A549 (cell line): ENCODE measurements around the gene FADS3. TPM values are rescaled to one million over a fixed set of nuclear protein-coding genes. Genes with fewer than 3 reads are reported as not detected.
A peak's percentile ranks its signal among the peaks of the same experiment; 100 is the strongest.

ENCODE experiments used
- ATAC-seq, 2 experiments: fragments of 200-7000 bp in 1 of 2; fragments of >200 bp in 1 of 2; cut with Nextera tagmentation in 1 of 2; cut with Tn5 transposase in 1 of 2; 3 replicates each; pipeline versions ENCODE4 v1.8.0 to v1.9.1; 2018 to 2020; ENCODE audit warnings: mild to moderate bottlenecking in 1 of 2, moderate library complexity in 1 of 2
- CTCF ChIA-PET: fragments of 300-600 bp; sonication (Branson Sonifier 250); formaldehyde crosslinking; extraction: SDS; loops from one replicate; lab custom pipeline; 2021; ENCODE audit warnings: antibody characterized with exemption, inconsistent platforms; lab: Yijun Ruan, JAX
- POLR2A ChIA-PET: fragments of 350-600 bp; formaldehyde crosslinking; extraction: SDS; loops from one replicate; lab custom pipeline; 2021; ENCODE audit warnings: antibody characterized with exemption, inconsistent platforms; lab: Yijun Ruan, JAX
- DNase-seq, 2 experiments: peaks; one replicate each; pipeline versions ENCODE4 v3.0.0 to v3.0.0-alpha.2; 2011 to 2016; ENCODE audit warnings: low read depth in 1 of 2, low spot score in 1 of 2
- FAIRE-seq: peaks from 2 replicates; lab custom pipeline; 2011; peaks lifted over from hg19 to GRCh38; lab: Jason Lieb, UNC
- H3K27ac ChIP-seq, 2 experiments: fragments of >200 bp; sonication (Bioruptor Twin); formaldehyde crosslinking; 3 replicates each; pipeline ENCODE4 v1.5.1; 2016 to 2017
- H3K4me1 ChIP-seq: fragments of >200 bp; sonication (Bioruptor Twin); formaldehyde crosslinking; 3 replicates; pipeline ENCODE4 v1.6.1; 2016
- H3K4me2 ChIP-seq: fragments of >200 bp; sonication (Bioruptor Twin); formaldehyde crosslinking; 3 replicates; pipeline ENCODE4 v1.6.1; 2016
- H3K4me3 ChIP-seq: fragments of >200 bp; sonication (Bioruptor Twin); formaldehyde crosslinking; 3 replicates; pipeline ENCODE4 v1.5.1; 2016
- H3K9me3 ChIP-seq: fragments of >200 bp; sonication (Bioruptor Twin); formaldehyde crosslinking; 3 replicates; pipeline ENCODE4 v1.6.1; 2016
- BHLHE40 ChIP-seq: IDR thresholded peaks from 2 replicates; pipeline ENCODE4 v1.6.1; 2012; ENCODE audit warnings: low read depth, low read length, inconsistent platforms
- CBX2 ChIP-seq: fragments of 200-600 bp; sonication (generic); IDR thresholded peaks from 2 replicates; pipeline ENCODE4 v1.6.1; 2016; ENCODE audit warnings: low read depth, mild to moderate bottlenecking, borderline replicate concordance
- EHF ChIP-seq: fragments of 250-450 bp; sonication (Bioruptor Pico); IDR thresholded peaks from 2 replicates; pipeline ENCODE4 v1.5.0; 2020; ENCODE audit warnings: mild to moderate bottlenecking
- EP300 ChIP-seq, 2 experiments: fragments of >200 bp; sonication (Bioruptor Twin); formaldehyde crosslinking; IDR thresholded peaks; 2 replicates in 1 of 2; 3 replicates in 1 of 2; pipeline ENCODE4 v1.6.1; 2016 to 2017
- ESRRA ChIP-seq: fragments of 150-350 bp; IDR thresholded peaks from 2 replicates; pipeline ENCODE4 v1.6.1; 2014; ENCODE audit warnings: mild to moderate bottlenecking, low read length, borderline replicate concordance
- FOSL2 ChIP-seq, 2 experiments: fragments of 450-650 bp in 1 of 2; fragments of >200 bp in 1 of 2; sonication (Bioruptor Twin) in 1 of 2; formaldehyde crosslinking; IDR thresholded peaks; 2 replicates each; pipeline versions ENCODE4 v1.5.0 to v1.6.1; 2016 to 2020; ENCODE audit warnings: mild to moderate bottlenecking in 1 of 2, moderate library complexity in 1 of 2
- HEYL ChIP-seq: fragments of 250-450 bp; sonication (Bioruptor Pico); IDR thresholded peaks from 2 replicates; pipeline ENCODE4 v1.8.0; 2021; ENCODE audit warnings: mild to moderate bottlenecking, moderate library complexity
- HMGXB4 ChIP-seq: fragments of 250-450 bp; sonication (Bioruptor Pico); IDR thresholded peaks from 2 replicates; pipeline ENCODE4 v1.5.0; 2021; ENCODE audit warnings: mild to moderate bottlenecking, moderate library complexity, borderline replicate concordance
- HOXA7 ChIP-seq: fragments of 250-450 bp; sonication (Bioruptor Pico); IDR thresholded peaks from 2 replicates; pipeline ENCODE4 v1.5.0; 2020; ENCODE audit warnings: mild to moderate bottlenecking, moderate library complexity
- JUNB ChIP-seq: fragments of >200 bp; sonication (Bioruptor Twin); formaldehyde crosslinking; IDR thresholded peaks from 2 replicates; pipeline ENCODE4 v1.6.1; 2016
- KDM5A ChIP-seq: fragments of 200-600 bp; sonication (generic); IDR thresholded peaks from 2 replicates; pipeline ENCODE4 v1.6.1; 2016; ENCODE audit warnings: antibody characterized with exemption, mild to moderate bottlenecking
- MAFK ChIP-seq: fragments of 450-650 bp; IDR thresholded peaks from 2 replicates; pipeline ENCODE4 v1.6.1; 2014; ENCODE audit not compliant: partially characterized antibody
- MAZ ChIP-seq: fragments of 150-350 bp; IDR thresholded peaks from 2 replicates; pipeline ENCODE4 v1.6.1; 2014; ENCODE audit warnings: antibody characterized with exemption, low read depth, low read length, borderline replicate concordance
- POLR2A ChIP-seq: IDR thresholded peaks from 2 replicates; pipeline ENCODE4 v1.6.1; 2012; ENCODE audit warnings: mild to moderate bottlenecking, low read length
- RFX5 ChIP-seq: fragments of 450-650 bp; IDR thresholded peaks from 2 replicates; pipeline ENCODE4 v1.7.1; 2014; ENCODE audit warnings: antibody characterized with exemption, mild to moderate bottlenecking, moderate library complexity
- SMC3 ChIP-seq: fragments of >200 bp; sonication (Bioruptor Twin); formaldehyde crosslinking; IDR thresholded peaks from 3 replicates; pipeline ENCODE4 v1.6.1; 2018; ENCODE audit warnings: inconsistent platforms
- TFCP2L1 ChIP-seq: fragments of 250-450 bp; sonication (Bioruptor Pico); IDR thresholded peaks from 2 replicates; pipeline ENCODE4 v1.5.0; 2021; ENCODE audit warnings: mild to moderate bottlenecking
- ZC3H11A ChIP-seq: fragments of 450-650 bp; IDR thresholded peaks from 2 replicates; pipeline ENCODE4 v1.6.1; 2014; ENCODE audit warnings: antibody characterized with exemption, mild to moderate bottlenecking
- ZSCAN20 ChIP-seq: fragments of 250-450 bp; sonication (Bioruptor Pico); IDR thresholded peaks from 2 replicates; pipeline ENCODE4 v1.8.0; 2022; ENCODE audit warnings: mild to moderate bottlenecking, moderate library complexity
- WGBS: methylation state at CpG from one replicate; pipeline ENCODE4 v1.1.6; 2017; ENCODE audit errors: missing lambda C conversion rate; 5-methylcytosine and 5-hydroxymethylcytosine counted together
- polyA plus RNA-seq, 4 experiments: library from polyadenylated mRNA; depleted of rRNA in 3 of 4; stranded (reverse); fragments of >200 nt; fragmentation: RNase III in 1 of 4; extraction: RNeasy Plus Mini Kit Qiagen cat#74134 plus additional on column Dnase treatment in 1 of 4; gene quantifications; 2 replicates in 3 of 4; 3 replicates in 1 of 4; pipeline ENCODE4 v1.2.3, GENCODE V29; 2011 to 2017
- small RNA-seq, 6 experiments: library from RNA; depleted of rRNA; stranded (forward); fragments of <200 nt; gene quantifications; one replicate each; pipeline ENCODE3, GENCODE V24; 2012
- TF ChIP-seq, protein P1 (sequence below): fragments of 200-600 bp; sonication (generic); IDR thresholded peaks from 2 replicates; pipeline ENCODE4 v1.6.1; 2016; ENCODE audit warnings: antibody characterized with exemption, mild to moderate bottlenecking, moderate library complexity
- TF ChIP-seq, protein P2 (sequence below): IDR thresholded peaks from 2 replicates; pipeline ENCODE4 v1.6.1; 2012; ENCODE audit warnings: low read depth, borderline replicate concordance

FADS3 gene
- polyA plus RNA-seq, 2 of the 4 experiments (the other 2 are of a cell fraction), result 17.5 to 36.3 TPM

DNA sequence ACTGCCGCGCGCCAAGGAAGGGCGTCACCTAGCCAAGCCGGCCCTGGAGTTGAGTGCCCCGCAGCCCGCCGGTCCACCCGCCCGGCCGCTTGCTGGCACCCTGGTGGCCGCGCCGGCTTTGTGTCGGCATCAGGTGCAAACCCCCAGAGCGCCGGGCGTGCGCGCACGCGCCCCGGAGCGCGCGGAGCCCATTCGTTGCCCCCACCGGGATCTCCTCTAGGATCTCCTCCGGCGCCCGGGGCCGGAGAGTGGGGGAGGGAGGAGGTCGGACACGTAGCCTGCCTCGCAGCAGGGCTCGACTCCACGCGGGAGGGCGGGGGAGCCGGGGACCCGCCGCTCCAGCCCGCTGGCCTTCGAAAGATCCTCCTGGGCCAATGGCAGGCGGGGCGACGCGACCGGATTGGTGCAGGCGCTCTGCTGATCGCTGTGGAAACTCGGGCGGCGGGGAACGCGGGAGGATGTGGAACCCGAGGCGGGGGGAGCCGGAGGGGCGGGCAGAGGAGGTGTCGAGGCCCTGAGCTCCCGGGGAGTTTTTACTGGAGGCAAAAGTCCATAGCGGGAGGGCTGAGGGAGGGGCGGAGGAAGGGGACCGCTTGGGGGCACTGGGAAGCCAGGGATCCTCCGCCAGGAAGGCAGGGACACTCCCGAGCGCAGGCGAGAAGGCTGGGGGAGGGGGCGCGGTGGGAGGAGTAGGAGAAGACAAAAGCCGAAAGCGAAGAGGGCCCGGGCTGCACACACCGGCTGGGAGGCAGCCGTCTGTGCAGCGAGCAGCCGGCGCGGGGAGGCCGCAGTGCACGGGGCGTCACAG is 63.6 kb downstream of the FADS3 start, which contains the start of gene FADS2 (continued):
- TF ChIP-seq, protein P1, sequence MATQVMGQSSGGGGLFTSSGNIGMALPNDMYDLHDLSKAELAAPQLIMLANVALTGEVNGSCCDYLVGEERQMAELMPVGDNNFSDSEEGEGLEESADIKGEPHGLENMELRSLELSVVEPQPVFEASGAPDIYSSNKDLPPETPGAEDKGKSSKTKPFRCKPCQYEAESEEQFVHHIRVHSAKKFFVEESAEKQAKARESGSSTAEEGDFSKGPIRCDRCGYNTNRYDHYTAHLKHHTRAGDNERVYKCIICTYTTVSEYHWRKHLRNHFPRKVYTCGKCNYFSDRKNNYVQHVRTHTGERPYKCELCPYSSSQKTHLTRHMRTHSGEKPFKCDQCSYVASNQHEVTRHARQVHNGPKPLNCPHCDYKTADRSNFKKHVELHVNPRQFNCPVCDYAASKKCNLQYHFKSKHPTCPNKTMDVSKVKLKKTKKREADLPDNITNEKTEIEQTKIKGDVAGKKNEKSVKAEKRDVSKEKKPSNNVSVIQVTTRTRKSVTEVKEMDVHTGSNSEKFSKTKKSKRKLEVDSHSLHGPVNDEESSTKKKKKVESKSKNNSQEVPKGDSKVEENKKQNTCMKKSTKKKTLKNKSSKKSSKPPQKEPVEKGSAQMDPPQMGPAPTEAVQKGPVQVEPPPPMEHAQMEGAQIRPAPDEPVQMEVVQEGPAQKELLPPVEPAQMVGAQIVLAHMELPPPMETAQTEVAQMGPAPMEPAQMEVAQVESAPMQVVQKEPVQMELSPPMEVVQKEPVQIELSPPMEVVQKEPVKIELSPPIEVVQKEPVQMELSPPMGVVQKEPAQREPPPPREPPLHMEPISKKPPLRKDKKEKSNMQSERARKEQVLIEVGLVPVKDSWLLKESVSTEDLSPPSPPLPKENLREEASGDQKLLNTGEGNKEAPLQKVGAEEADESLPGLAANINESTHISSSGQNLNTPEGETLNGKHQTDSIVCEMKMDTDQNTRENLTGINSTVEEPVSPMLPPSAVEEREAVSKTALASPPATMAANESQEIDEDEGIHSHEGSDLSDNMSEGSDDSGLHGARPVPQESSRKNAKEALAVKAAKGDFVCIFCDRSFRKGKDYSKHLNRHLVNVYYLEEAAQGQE, result no peak
- TF ChIP-seq ZSCAN20 (CRISPR knock-in tag) (no peak), CBX2 (no peak), EP300 (IDR thresholded peaks at IDR 0.05) (peak in 1 of 2 experiments; percentile 46; a peak in 1 of 5 replicates), FOSL2 (IDR thresholded peaks at IDR 0.05) (no peak), FOSL2 (CRISPR knock-in tag; IDR thresholded peaks at IDR 0.05) (no peak), MAZ (peak; percentile 8; the same call in 1 of the 2 replicates), EHF (CRISPR knock-in tag) (no peak; the same call in 1 of the 2 replicates), HEYL (CRISPR knock-in tag) (no peak), BHLHE40 (no peak), MAFK (no peak), HMGXB4 (CRISPR knock-in tag) (no peak), JUNB (no peak)
- TF ChIP-seq, protein P2, sequence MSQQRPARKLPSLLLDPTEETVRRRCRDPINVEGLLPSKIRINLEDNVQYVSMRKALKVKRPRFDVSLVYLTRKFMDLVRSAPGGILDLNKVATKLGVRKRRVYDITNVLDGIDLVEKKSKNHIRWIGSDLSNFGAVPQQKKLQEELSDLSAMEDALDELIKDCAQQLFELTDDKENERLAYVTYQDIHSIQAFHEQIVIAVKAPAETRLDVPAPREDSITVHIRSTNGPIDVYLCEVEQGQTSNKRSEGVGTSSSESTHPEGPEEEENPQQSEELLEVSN, result peak; percentile 88

DNA sequence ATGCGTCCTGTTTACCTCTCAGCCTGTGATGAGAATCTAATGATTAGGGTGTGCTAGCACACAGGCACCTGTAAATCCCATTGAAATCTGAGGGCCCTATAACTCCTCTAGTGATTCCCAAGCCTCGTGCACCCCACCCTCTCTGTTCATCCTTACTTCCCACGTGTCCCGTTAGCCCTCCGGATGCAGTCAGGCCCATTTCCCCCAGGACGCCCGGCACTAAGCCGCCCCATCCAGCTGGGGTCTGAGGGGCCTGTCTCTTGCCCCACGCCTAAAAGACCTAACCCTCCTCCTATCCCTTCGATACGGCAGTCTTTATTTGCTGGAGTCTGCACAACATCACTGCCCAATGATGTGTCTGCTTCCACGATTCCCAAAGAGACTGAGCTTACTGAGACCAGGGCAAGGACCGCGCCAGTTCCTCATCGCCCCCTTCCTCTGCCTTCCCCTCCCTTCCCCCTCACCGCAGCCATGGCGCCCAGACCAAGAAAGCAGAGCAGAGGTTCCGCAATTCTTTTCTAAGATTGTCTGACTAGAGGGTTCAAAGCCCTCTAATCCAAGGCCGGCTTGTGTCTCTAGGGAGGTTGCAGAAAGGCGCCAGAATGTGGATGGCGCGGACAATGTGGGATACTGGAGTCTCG is 64.3 kb downstream of the FADS3 start:
- Histone ChIP-seq H3K4me3 (peak overlapping the region; percentile 100), H3K4me2 (peak overlapping the region; percentile 100), H3K4me1 (peaks cover 36% of the 10 kb centered on the region), H3K9me3 (no peaks in the 10 kb centered on the region), H3K27ac (peak overlapping the region; percentile 96 to 100)
- ChIA-PET CTCF (interaction anchor here (0.7 to 5.6 kb wide), 4 partner anchors 9 to 72 kb away, joined by 3 to 51 read pairs (median 12); no protein-coding TSS in a partner anchor), POLR2A (interaction anchor here (1.1 to 3.7 kb wide), 2 partner anchors 10 to 43 kb away, joined by 4 to 71 read pairs; partner anchors contain the start of gene FADS1)
- ATAC-seq (no peak; a peak in 1 of 6 replicates), FAIRE-seq (no peak), DNase-seq (no peak)
- TF ChIP-seq KDM5A (no peak), POLR2A (0 out of 2 replicates have a peak, but pooled peaks have one; percentile 22), MAZ (no peak), RFX5 (no peak), ESRRA (no peak), CBX2 (no peak), TFCP2L1 (CRISPR knock-in tag) (no peak), SMC3 (no peak), HOXA7 (CRISPR knock-in tag) (0 out of 2 replicates have a peak, but pooled peaks have one; percentile 41), ZC3H11A (no peak)
- 68% methylated on average over 22 of the region's 23 CpGs for WGBS

Small RNA genes within 50 kb of the gene (small RNA-seq; reads per million reads assigned to genes)
- gene MIR6746 (0 reads per million in 6 experiments), gene RNU6-1243P (0 reads per million in 6 experiments)

Other genes with a start within 250 kb of the FADS3 start
- gene DAGLA, start 211.2 kb downstream of the FADS3 start, polyA plus RNA-seq (2011; rRNA removed), result 0.93 and 1.2 TPM in 2 replicates
- gene DAGLA, start 211.2 kb downstream of the FADS3 start, polyA plus RNA-seq (2017; fragmentation: RNase III; extraction: RNeasy Plus Mini Kit Qiagen cat#74134 plus additional on column Dnase treatment), result 2.2 to 2.5 TPM (median 2.5 TPM) in 3 replicates
- 14.7 and 28.4 TPM in 2 replicates for gene MYRF, start 138.9 kb downstream of the FADS3 start, polyA plus RNA-seq (2011; rRNA removed)
- gene MYRF, start 138.9 kb downstream of the FADS3 start, polyA plus RNA-seq (2017; fragmentation: RNase III; extraction: RNeasy Plus Mini Kit Qiagen cat#74134 plus additional on column Dnase treatment), result 19.2 to 22.3 TPM (median 21.2 TPM) in 3 replicates
- gene TMEM258, start 98.9 kb downstream of the FADS3 start, polyA plus RNA-seq (2011; rRNA removed), result 280 and 375 TPM in 2 replicates
- gene TMEM258, start 98.9 kb downstream of the FADS3 start, polyA plus RNA-seq (2017; fragmentation: RNase III; extraction: RNeasy Plus Mini Kit Qiagen cat#74134 plus additional on column Dnase treatment), result 232 to 262 TPM (median 257 TPM) in 3 replicates
- 36.3 and 38.4 TPM in 2 replicates for gene FEN1, start 98.6 kb downstream of the FADS3 start, polyA plus RNA-seq (2011; rRNA removed)
- gene FEN1, start 98.6 kb downstream of the FADS3 start, polyA plus RNA-seq (2017; fragmentation: RNase III; extraction: RNeasy Plus Mini Kit Qiagen cat#74134 plus additional on column Dnase treatment), result 99.7 to 105 TPM (median 104 TPM) in 3 replicates
- gene FADS1, start 74.5 kb downstream of the FADS3 start, polyA plus RNA-seq (2011; rRNA removed), result 163 and 175 TPM in 2 replicates
- 121 to 205 TPM (median 189 TPM) in 3 replicates for gene FADS1, start 74.5 kb downstream of the FADS3 start, polyA plus RNA-seq (2017; fragmentation: RNase III; extraction: RNeasy Plus Mini Kit Qiagen cat#74134 plus additional on column Dnase treatment)
- gene FADS2, start 63.2 kb downstream of the FADS3 start, polyA plus RNA-seq (2011; rRNA removed), result 215 and 278 TPM in 2 replicates
- gene FADS2, start 63.2 kb downstream of the FADS3 start, polyA plus RNA-seq (2017; fragmentation: RNase III; extraction: RNeasy Plus Mini Kit Qiagen cat#74134 plus additional on column Dnase treatment), result 184 to 391 TPM (median 352 TPM) in 3 replicates
- 3.8 and 5.8 TPM in 2 replicates for gene RAB3IL1, start 26.0 kb upstream of the FADS3 start, polyA plus RNA-seq (2011; rRNA removed)
- gene RAB3IL1, start 26.0 kb upstream of the FADS3 start, polyA plus RNA-seq (2017; fragmentation: RNase III; extraction: RNeasy Plus Mini Kit Qiagen cat#74134 plus additional on column Dnase treatment), result 5.0 to 6.6 TPM (median 6.2 TPM) in 3 replicates
- gene BEST1, start 58.8 kb upstream of the FADS3 start, polyA plus RNA-seq (2011; rRNA removed), result 1.2 and 1.5 TPM in 2 replicates
- 0.98 to 2.1 TPM (median 1.9 TPM) in 3 replicates for gene BEST1, start 58.8 kb upstream of the FADS3 start, polyA plus RNA-seq (2017; fragmentation: RNase III; extraction: RNeasy Plus Mini Kit Qiagen cat#74134 plus additional on column Dnase treatment)
- 2,791 and 4,959 TPM in 2 replicates for gene FTH1, start 76.1 kb upstream of the FADS3 start, polyA plus RNA-seq (2011; rRNA removed)
- gene FTH1, start 76.1 kb upstream of the FADS3 start, polyA plus RNA-seq (2017; fragmentation: RNase III; extraction: RNeasy Plus Mini Kit Qiagen cat#74134 plus additional on column Dnase treatment), result 12,354 to 13,747 TPM (median 12,799 TPM) in 3 replicates
- gene INCENP, start 232.5 kb upstream of the FADS3 start, polyA plus RNA-seq (2011; rRNA removed), result 29.5 and 35.8 TPM in 2 replicates
- gene INCENP, start 232.5 kb upstream of the FADS3 start, polyA plus RNA-seq (2017; fragmentation: RNase III; extraction: RNeasy Plus Mini Kit Qiagen cat#74134 plus additional on column Dnase treatment), result 50.9 to 55.8 TPM (median 52.2 TPM) in 3 replicates